HepG2 (cell line): ENCODE results near the gene SLC25A20. TPM values are rescaled to one million over a fixed set of nuclear protein-coding genes. Genes with fewer than 3 reads are reported as not detected.

Experiments
- ATAC-seq: fragments of 200-7000 bp; cut with Tn5 transposase; 3 replicates; pipeline ENCODE4 v1.9.1; 2020; ENCODE audit warnings: mild to moderate bottlenecking, moderate library complexity
- BruUV-seq: library from RNA; stranded (reverse); fragments of 400-500 nt; replicated peaks from 2 replicates; lab custom pipeline; 2021; lab: Mats Ljungman, UMichigan
- CTCF ChIA-PET: fragments of 300-600 bp; formaldehyde crosslinking; extraction: SDS; loops from one replicate; lab custom pipeline; 2021; ENCODE audit warnings: low total read pairs, inconsistent platforms, low intra/inter-chr PET ratio; lab: Yijun Ruan, JAX
- POLR2A ChIA-PET: fragments of 350-600 bp; sonication (Branson Sonifier 250); formaldehyde crosslinking; loops from one replicate; lab custom pipeline; 2020; ENCODE audit warnings: antibody characterized with exemption, inconsistent platforms; lab: Yijun Ruan, JAX
- DNase-seq: peaks from one replicate; pipeline ENCODE4 v3.0.0-alpha.2; 2015; ENCODE audit warnings: low spot score
- FAIRE-seq: peaks from 3 replicates; lab custom pipeline; 2011; peaks lifted over from hg19 to GRCh38; lab: Jason Lieb, UNC
- H2AFZ ChIP-seq: one replicate; pipeline ENCODE4 v1.6.1; 2011; ENCODE audit warnings: low read length, inconsistent platforms
- H3K27ac ChIP-seq: fragments of 300-600 bp; 3 replicates; pipeline ENCODE4 v1.8.0; 2011; ENCODE audit warnings: mixed run types, mild to moderate bottlenecking, mixed read lengths, low read length, inconsistent platforms; ENCODE audit not compliant: insufficient read depth; ENCODE audit errors: extremely low read length
- H3K27me3 ChIP-seq, 2 experiments: fragments of 200-600 bp in 1 of 2; 2 replicates in 1 of 2; 3 replicates in 1 of 2; pipeline versions ENCODE4 v1.6.0 to v1.8.0; 2011; ENCODE audit warnings: low read length in 2 of 2, mild to moderate bottlenecking in 2 of 2, moderate library complexity in 2 of 2, inconsistent platforms in 1 of 2; ENCODE audit not compliant: insufficient read depth in 2 of 2, control insufficient read depth in 1 of 2
- H3K36me3 ChIP-seq, 2 experiments: fragments of 200-600 bp in 1 of 2; replicated peaks in 1 of 2; 2 replicates in 1 of 2; 3 replicates in 1 of 2; pipeline versions ENCODE4 v1.5.1 to v1.8.0; 2011; ENCODE audit warnings: low read length in 2 of 2, inconsistent platforms in 1 of 2; ENCODE audit not compliant: insufficient read depth in 2 of 2, control insufficient read depth in 1 of 2
- H3K4me1 ChIP-seq: 2 replicates; pipeline ENCODE4 v1.5.1; 2012; ENCODE audit warnings: low read length, inconsistent platforms; ENCODE audit not compliant: insufficient read depth
- H3K4me2 ChIP-seq: 2 replicates; pipeline ENCODE4 v1.6.0; 2011; ENCODE audit warnings: low read depth, low read length, inconsistent platforms
- H3K4me3 ChIP-seq, 3 experiments: fragments of 200-600 bp in 1 of 3; sonication (generic), shearing (Covaris generic) in 1 of 3; replicated peaks in 1 of 3; 2 replicates each; pipeline ENCODE4 v1.5.1; 2011 to 2016; ENCODE audit warnings: low read length in 3 of 3, inconsistent platforms in 2 of 3, low read depth in 2 of 3, mild to moderate bottlenecking in 2 of 3, control low read depth in 1 of 3, mixed read lengths in 1 of 3; ENCODE audit not compliant: insufficient read depth in 1 of 3
- H3K79me2 ChIP-seq: one replicate; pipeline ENCODE4 v1.6.1; 2011; ENCODE audit warnings: low read length, inconsistent platforms; ENCODE audit not compliant: insufficient read depth
- H3K9ac ChIP-seq: 2 replicates; pipeline ENCODE4 v1.6.0; 2011; ENCODE audit warnings: mild to moderate bottlenecking, low read depth, low read length, inconsistent platforms; ENCODE audit not compliant: insufficient read depth
- H3K9me3 ChIP-seq: 2 replicates; pipeline ENCODE4 v1.5.1; 2012; ENCODE audit warnings: mild to moderate bottlenecking, low read length
- H4K20me1 ChIP-seq: 2 replicates; pipeline ENCODE4 v1.6.0; 2011; ENCODE audit warnings: inconsistent platforms, mild to moderate bottlenecking, low read length, moderate library complexity; ENCODE audit not compliant: insufficient read depth
- ZNF143 ChIP-seq: sonication (generic); formaldehyde crosslinking; IDR thresholded peaks from 2 replicates; pipeline ENCODE4 v1.4.0; 2020; ENCODE audit warnings: missing genetic modification reagents
- ZNF773 ChIP-seq: sonication (generic); formaldehyde crosslinking; IDR thresholded peaks from 2 replicates; pipeline ENCODE4 v1.4.0; 2020; ENCODE audit warnings: missing genetic modification reagents, borderline replicate concordance
- WGBS: methylation state at CpG from one replicate; pipeline ENCODE4 v1.1.6; 2017; ENCODE audit warnings: low lambda C conversion rate; 5-methylcytosine and 5-hydroxymethylcytosine counted together
- in situ Hi-C: cut with HindIII; loops from 2 replicates; pipeline ENCODE4 v1.10.0; 2017; ENCODE audit warnings: low pct_unique_long_range_greater_than_20kb; ENCODE audit not compliant: extremely low pct_ligation_motif_present
- intact Hi-C: fragments of 100-400 bp; cut with micrococcal nuclease; formaldehyde crosslinking; loops from one replicate; pipeline ENCODE4 v1.10.0; 2022; ENCODE audit not compliant: unreplicated experiment
- polyA plus RNA-seq, 8 experiments: library from polyadenylated mRNA; depleted of rRNA in 3 of 8; stranded (reverse) in 7 of 8; unstranded in 1 of 8; fragments of >200 nt; fragmentation: Illumina TruSeq in 4 of 8; extraction: Trizol in 4 of 8; gene quantifications; 2 replicates each; pipeline versions ENCODE4 v1.2.1 to v1.2.3, GENCODE V29; 2011 to 2016; ENCODE audit warnings: low read depth in 4 of 8, missing spikeins in 1 of 8, mixed read lengths in 1 of 8; ENCODE audit not compliant: insufficient read depth in 1 of 8
- total RNA-seq, 5 experiments: library from RNA; depleted of rRNA; stranded (reverse); fragments of >200 nt; fragmentation: Illumina TruSeq; extraction: Trizol; gene quantifications; 2 replicates each; pipeline ENCODE4 v1.2.3, GENCODE V29; 2016; ENCODE audit warnings: low read depth in 1 of 5
- TF ChIP-seq, protein P1 (sequence below): sonication (generic); formaldehyde crosslinking; IDR thresholded peaks from 2 replicates; pipeline ENCODE4 v1.5.1; 2020; ENCODE audit warnings: mild to moderate bottlenecking, missing genetic modification reagents, moderate library complexity
- TF ChIP-seq, protein P2 (sequence below): sonication (generic); formaldehyde crosslinking; IDR thresholded peaks from 2 replicates; pipeline ENCODE4 v1.5.0; 2020; ENCODE audit warnings: mild to moderate bottlenecking, missing genetic modification reagents

Gene SLC25A20
- total and polyA plus RNA-seq, 2 of the 13 experiments (the other 11 are each of a cell fraction or from before 2014, with no cell fraction given), result 21.1 to 26.6 TPM

DNA sequence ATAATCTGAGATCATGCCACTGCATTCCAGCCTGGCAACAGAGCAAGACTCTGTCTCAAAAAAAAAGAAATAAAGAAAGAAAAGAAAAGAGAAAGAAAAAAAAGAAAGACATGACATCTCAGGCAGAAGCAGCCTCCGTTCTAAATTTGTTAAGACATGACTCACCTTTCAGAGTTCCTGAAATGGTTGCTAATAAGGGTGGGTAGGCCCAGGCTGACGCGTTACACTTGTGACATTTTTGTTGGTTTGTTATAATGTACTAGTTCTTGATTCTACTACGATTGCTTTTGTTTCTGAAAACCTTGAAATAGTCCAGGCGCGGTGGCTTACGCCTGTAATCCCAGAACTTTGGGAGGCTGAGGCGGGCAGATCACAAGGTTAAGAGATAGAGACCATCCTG is 21.0 kb downstream of the SLC25A20 start:
- BruUV-seq, result no TSS peak
- POLR2A ChIA-PET, result no interaction called here
- FAIRE-seq, result no peak

More for the DNA sequence above, 21.0 kb downstream of the SLC25A20 start:
- Histone ChIP-seq H3K9me3 (no peaks in the 10 kb centered on the region), H3K27me3 (no peaks in the 10 kb centered on the region), H4K20me1 (no peaks in the 10 kb centered on the region), H3K79me2 (no peaks in the 10 kb centered on the region), H3K9ac (no peak overlapping the region), H2AFZ (no peak overlapping the region), H3K4me2 (no peak overlapping the region), H3K36me3 (no peaks in the 10 kb centered on the region), H3K4me3 (no peak overlapping the region), H3K27ac (no peak overlapping the region), H3K4me1 (peaks cover 25% of the 10 kb centered on the region)
- in situ Hi-C loops, result no loop called here
- TF ChIP-seq, protein P1, sequence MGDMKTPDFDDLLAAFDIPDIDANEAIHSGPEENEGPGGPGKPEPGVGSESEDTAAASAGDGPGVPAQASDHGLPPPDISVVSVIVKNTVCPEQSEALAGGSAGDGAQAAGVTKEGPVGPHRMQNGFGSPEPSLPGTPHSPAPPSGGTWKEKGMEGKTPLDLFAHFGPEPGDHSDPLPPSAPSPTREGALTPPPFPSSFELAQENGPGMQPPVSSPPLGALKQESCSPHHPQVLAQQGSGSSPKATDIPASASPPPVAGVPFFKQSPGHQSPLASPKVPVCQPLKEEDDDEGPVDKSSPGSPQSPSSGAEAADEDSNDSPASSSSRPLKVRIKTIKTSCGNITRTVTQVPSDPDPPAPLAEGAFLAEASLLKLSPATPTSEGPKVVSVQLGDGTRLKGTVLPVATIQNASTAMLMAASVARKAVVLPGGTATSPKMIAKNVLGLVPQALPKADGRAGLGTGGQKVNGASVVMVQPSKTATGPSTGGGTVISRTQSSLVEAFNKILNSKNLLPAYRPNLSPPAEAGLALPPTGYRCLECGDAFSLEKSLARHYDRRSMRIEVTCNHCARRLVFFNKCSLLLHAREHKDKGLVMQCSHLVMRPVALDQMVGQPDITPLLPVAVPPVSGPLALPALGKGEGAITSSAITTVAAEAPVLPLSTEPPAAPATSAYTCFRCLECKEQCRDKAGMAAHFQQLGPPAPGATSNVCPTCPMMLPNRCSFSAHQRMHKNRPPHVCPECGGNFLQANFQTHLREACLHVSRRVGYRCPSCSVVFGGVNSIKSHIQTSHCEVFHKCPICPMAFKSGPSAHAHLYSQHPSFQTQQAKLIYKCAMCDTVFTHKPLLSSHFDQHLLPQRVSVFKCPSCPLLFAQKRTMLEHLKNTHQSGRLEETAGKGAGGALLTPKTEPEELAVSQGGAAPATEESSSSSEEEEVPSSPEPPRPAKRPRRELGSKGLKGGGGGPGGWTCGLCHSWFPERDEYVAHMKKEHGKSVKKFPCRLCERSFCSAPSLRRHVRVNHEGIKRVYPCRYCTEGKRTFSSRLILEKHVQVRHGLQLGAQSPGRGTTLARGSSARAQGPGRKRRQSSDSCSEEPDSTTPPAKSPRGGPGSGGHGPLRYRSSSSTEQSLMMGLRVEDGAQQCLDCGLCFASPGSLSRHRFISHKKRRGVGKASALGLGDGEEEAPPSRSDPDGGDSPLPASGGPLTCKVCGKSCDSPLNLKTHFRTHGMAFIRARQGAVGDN (CRISPR knock-in tag), result no peak
- TF ChIP-seq ZNF143, result no peak
- TF ChIP-seq, protein P2, sequence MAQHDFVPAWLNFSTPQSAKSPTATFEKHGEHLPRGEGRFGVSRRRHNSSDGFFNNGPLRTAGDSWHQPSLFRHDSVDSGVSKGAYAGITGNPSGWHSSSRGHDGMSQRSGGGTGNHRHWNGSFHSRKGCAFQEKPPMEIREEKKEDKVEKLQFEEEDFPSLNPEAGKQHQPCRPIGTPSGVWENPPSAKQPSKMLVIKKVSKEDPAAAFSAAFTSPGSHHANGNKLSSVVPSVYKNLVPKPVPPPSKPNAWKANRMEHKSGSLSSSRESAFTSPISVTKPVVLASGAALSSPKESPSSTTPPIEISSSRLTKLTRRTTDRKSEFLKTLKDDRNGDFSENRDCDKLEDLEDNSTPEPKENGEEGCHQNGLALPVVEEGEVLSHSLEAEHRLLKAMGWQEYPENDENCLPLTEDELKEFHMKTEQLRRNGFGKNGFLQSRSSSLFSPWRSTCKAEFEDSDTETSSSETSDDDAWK (CRISPR knock-in tag), result no peak
- no peak for TF ChIP-seq ZNF773 (CRISPR knock-in tag)
- no peak for ATAC-seq
- intact Hi-C loops, result no loop called here
- CTCF ChIA-PET, result no interaction called here
- 96% methylated on average over 8 of the region's 8 CpGs for WGBS
- no peak for DNase-seq
